HG03575 (cell line): ENCODE results near the gene MYO1A.
A peak's percentile ranks its signal among the peaks of the same experiment; 100 is the strongest.

Experiments used
- ATAC-seq: cut with Tn5 transposase; IDR thresholded peaks from one replicate; pipeline ENCODE4 v1.9.1; 2021; ENCODE audit not compliant: unreplicated experiment, insufficient number of reproducible peaks, low FRiP score; ENCODE audit errors: extremely low read depth

The MYO1A gene

DNA sequence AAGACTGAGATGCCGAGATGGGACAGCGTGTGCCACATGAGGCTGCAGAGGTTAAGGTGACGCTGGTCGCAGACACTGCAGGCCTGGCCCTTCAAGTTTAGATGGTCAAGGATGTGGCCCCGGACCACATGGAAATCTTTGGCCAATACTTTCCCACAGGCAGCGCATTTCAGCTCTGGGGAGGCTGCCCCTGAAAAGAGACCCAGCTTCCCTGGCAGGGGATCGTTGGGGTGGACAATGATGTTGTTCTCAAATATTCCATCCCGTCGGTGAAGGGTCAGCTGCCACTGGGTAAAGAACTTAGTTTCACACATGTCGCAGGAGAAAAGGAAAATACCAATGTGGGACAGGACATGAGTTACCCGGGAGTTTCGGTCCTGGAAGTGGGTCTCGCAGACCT is 46.5 kb downstream of the MYO1A start:
- no peak for ATAC-seq

DNA sequence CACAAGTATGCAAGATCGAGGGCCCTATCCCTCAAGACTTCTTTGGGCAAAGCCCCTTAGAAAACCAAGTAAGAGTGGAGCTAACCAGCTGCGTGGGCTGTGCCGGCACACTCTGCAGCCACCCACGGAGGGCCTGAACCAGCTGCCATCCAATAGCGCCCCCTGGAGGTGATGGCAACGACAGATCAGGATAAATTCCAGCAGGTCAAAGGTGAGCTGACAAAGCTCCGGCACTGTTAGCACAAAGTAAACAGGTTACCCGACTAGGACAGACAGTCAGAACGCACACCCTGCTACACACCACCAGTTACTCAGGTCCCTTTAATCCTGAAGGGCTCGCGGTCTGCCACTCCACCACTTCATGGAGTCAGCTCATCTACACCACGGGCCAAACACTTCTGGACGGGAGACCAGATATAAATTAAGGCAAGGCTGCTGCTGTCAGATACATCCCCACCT is 48.5 kb downstream of the MYO1A start:
- ATAC-seq: no peak

DNA sequence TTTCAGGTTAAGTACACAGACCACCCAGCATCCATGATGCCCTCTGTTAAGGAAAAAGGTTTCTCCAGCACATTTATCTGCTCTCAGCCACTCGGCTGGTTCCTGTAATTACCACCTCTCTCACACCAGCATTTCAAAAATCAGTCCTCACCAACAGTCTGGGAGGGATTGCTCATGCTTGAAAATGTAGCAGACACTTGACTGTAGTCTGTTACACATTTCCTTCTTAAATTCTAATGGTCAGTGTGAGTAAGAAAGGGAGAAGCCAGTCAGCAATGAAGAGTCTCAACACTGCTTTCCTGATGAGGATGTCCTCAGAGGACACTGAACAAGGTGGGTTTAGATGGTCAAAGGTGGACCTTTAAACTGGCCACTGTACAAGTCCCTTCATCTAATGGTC is 49.5 kb downstream of the MYO1A start:
- ATAC-seq: no peak

DNA sequence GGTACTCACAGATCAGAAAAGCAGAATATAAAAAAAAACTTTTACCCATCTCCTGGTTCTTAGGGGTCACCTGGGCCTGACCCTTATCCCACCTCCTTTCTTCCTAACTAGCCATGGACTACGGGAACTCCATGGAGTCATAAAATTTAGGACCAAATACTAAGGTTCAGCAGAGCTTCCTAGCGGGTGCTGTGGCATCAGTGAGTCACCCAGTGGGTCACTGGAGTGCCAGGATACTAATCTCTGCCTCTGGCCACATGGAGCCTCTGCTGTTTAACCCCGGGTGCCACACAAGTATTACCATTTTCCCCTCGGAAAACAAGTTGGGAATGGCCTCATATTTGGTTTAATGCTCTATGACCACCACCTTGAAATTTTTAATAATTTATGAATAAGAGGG is 50.5 kb downstream of the MYO1A start:
- ATAC-seq: no peak

DNA sequence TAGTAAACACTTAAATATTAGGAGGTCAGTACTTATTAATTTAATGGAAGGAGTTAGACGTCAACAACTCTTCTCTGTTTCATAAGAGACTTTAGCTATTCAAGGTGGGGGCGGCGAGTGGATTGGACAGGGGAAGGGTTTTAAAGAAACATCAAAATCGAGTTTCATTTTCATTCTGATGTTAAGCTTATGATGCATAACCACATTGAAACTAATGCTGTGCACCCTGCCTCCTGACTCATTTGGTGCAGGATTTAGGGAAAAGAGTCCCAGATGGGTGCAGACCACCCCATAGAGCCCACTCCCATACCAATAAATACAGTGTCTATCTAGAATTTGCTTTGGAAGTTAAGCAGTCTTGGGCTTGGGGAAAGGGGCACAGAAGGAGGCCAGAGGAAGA is 50.9 kb downstream of the MYO1A start:
- ATAC-seq: peak; percentile 58

DNA sequence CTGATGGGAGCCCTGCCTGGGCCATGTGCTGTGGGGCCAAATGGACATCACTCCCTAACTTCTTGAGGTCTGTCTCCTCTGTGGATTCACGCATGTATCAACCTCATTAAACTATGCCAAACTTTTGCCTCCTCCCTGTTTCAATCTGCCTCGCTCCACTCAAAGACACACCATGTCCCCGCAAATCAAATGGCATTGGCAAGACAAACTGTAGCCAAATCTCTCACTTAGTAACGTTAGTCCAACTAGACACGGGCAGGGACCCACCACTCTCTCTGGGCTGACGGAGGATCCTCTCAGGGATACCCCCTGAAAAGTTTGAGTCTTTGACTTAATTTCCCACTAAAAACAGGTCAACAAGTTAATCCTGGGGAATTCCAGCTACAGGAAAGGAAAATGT is 51.6 kb downstream of the MYO1A start:
- ATAC-seq: no peak

DNA sequence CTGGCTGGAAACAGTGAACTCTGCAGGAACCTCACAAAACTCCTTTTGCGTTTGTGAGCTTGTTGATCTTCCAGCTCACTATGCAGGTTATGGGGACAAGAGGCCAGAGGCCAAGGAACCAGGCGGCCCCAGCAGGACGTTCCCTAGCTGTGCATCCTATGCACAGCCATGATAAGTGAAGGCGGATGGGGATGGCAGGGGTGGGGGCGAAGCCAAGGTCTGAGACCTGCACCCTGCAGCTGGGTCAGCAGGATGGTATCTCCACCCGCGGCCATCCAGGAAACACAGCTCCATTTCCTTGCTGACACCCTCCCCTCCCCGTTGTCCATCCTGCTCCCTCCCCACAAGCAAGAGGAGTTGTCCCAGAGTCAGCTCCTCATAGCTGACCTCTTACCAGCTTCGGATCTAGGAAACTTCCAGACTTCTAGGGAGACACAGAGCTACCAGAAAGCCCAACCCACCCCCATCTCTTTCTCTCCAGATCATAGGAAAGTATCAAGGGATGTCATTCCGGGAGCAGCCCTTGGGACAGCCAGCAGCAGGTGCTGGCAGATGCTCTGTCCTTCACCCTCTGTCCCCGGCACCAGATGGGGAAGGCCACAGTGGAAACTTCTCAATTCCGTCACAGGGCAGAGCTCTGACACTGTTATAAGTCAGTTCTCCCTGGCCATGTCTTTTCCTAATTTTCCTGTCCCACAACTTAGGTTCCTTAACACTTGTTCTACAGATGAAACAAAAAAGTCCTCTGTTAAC is 53.0 kb downstream of the MYO1A start:
- ATAC-seq: no peak

DNA sequence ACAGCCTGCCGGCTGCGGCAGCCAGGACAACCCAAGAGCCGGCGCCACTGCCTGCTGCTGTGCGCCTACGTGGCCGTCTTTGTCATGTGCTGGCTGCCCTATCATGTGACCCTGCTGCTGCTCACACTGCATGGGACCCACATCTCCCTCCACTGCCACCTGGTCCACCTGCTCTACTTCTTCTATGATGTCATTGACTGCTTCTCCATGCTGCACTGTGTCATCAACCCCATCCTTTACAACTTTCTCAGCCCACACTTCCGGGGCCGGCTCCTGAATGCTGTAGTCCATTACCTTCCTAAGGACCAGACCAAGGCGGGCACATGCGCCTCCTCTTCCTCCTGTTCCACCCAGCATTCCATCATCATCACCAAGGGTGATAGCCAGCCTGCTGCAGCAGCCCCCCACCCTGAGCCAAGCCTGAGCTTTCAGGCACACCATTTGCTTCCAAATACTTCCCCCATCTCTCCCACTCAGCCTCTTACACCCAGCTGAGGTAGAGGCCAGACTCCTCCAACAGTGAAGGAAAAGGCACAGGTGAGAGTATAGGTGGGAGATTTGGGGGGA is 53.9 kb downstream of the MYO1A start:
- no peak for ATAC-seq

DNA sequence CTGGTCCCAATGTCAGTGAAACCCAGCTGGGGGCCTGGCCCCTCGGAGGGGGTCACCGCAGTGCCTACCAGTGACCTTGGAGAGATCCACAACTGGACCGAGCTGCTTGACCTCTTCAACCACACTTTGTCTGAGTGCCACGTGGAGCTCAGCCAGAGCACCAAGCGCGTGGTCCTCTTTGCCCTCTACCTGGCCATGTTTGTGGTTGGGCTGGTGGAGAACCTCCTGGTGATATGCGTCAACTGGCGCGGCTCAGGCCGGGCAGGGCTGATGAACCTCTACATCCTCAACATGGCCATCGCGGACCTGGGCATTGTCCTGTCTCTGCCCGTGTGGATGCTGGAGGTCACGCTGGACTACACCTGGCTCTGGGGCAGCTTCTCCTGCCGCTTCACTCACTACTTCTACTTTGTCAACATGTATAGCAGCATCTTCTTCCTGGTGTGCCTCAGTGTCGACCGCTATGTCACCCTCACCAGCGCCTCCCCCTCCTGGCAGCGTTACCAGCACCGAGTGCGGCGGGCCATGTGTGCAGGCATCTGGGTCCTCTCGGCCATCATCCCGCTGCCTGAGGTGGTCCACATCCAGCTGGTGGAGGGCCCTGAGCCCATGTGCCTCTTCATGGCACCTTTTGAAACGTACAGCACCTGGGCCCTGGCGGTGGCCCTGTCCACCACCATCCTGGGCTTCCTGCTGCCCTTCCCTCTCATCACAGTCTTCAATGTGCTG is 54.6 kb downstream of the MYO1A start:
- ATAC-seq: no peak

DNA sequence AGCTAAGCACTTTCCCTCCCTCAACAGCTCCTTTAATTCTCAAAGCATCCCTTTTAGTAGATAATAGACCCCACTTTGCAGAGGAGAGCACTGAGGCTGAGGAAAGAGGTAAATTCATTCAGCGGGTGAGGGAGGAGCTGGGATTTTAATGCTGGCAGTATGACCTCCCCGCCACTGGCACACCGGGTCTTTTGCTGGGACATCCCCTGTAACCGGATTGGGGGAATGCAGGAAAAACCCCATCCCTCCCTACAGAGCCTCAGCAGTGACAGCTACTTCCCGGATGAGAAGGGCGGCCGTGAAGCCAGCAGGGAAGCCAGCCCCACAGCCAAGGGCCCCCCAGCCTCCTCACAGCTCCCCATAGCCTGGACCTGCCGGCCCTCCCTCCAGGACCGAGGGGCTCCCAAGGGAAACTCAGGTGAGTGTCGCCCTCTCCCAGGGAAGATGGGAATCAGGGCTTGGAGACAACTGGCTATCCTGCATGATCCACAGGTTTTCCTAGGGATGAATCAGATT is 55.6 kb downstream of the MYO1A start:
- no peak for ATAC-seq

DNA sequence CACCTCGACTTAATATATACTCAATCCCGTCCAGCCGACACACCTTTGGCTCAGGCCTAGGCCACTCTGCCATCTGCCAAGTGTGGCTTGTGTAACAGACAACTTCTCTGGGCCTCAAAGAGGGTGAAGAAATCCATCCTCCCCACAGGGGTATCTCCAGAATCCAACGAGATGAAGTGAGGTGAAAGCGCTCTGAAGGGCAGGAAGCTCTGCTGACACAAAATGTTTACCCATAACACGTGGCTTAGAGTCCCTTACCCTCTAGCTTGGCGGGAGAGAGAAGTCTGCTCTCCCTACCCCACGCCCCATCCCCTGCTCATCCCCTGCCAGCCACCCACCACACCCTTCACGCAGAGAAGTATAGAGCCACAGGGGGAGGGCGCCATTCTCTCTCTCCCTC is 56.6 kb downstream of the MYO1A start:
- no peak for ATAC-seq

DNA sequence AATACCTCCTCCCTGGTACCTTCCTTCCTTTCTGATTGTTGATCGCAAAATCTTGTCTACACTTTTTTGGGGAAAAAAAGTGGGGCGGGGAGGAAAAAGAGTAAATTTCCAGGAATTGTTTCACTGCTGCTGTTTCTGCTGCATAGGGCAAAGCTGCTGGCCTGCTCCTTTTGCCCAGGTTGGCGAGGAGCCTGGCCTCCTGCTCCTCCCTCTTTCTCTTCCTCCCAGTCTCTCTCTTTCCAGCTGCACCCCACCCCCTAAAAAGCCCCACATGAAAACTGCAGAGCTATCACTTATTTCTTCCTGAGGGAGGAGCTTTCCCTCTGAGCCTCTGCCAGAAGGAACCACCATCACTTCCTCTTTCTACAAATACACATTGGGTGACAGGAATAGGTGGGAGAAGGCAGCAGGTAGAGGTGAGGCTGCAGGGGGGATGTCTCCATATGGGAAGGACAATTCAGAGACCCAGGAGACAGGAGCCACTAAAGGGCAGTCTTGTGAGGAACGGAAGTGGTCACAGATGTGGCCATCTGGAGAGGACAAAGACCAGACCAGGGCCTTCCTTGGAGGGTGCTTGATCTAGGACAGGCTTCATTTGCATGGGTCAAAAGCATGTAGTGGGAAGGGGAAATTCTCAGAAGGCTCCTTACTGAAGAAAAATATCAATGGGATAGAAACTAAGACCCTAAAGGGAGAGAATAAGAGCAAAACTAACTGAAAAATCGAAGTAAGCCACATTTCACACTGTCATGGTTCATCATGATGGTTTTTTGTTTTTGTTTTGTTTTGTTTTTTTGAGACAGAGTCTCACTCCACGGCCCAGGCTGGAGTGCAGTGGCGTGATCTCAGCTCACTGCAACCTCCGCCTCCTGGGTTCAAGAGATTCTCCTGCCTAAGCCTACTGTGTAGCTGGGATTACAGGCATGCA is 58.3 kb downstream of the MYO1A start:
- no peak for ATAC-seq

DNA sequence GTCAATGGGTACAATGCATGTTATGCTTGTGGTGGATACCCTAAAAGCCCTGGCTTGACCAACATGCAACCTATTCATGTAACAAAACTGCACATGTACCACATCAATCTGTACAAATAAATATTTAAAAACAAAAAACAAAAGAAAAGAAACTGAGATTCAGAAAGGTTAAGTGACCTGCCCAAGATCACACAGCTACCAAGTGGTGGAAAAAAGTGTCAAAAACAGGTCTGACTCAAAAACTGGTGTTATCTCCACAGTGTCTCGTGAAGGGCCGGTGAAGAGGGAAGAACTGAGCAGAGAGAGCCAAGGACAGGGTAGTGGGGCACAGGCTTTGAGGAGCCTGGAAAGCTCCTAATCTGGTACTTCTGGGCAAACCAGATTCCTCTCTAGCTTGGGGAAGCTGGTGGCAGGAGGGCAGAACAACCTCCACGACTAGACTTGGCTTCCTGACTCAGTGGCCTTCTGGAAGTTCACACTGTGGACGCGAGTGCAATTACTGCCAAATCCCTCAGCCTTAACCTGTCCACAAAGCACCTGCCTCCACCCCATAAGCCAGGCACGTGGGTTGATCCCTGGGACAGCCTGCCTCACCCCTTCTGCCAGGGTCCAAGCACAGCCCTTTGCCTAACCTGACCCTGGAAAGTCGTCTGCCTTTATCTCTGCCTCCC is 59.1 kb downstream of the MYO1A start:
- no peak for ATAC-seq

DNA sequence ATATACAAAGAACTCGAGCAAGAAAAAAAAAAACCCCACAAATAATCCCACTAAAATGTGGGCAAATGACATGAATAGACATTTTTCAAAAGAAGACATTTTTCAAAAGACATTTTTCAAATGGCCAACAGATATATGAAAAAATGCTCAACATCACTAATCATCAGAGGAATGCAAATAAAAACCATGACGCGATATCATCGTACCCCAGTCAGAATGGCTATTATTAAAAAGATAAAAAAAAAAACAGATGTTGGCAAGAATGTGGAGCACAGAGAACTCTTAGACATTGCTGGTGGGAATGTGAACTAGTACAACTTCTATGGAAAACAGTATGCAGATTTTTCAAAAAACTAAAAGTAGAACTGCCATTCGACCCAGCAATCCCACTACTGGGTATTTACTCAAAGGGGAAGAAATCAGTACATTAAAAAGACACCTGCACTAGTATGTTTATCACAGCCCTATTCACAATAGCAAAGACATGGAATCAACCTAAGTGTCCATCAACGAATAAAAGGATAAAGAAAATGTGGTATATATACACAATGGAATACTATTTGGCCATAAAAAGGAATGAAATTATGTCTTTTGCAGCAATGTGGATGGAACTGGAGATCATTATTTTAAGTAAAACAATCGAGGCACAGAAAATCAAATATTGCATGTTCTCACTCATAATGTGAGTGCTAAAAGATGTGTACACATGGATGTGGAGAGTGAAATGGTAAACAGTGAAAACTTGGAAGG is 59.9 kb downstream of the MYO1A start:
- no peak for ATAC-seq

DNA sequence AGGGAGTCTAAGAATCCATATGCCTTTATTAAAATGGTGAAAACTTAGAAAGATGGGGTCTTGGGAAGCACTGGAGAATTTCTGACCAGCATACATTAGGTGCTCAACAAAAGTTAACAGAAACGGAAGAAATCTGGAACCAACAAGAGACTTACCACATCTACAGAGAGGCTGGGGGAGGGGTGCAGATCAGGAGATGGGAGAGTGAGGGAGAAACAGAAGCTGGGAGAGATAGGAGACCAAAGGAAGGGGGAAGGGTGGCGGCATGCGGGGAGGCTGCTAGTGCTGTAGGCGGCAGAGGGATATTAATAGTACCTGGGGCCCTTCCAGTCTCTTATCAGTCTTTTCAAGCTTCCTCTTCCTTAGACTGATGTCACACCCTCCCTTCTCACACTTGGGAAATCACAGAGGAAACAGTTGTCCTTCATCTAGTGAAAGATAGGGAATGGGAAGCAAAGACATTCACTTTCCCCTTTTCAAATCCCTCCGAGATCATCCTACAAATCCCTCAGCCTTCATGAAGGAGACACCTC is 61.7 kb downstream of the MYO1A start:
- ATAC-seq: no peak

DNA sequence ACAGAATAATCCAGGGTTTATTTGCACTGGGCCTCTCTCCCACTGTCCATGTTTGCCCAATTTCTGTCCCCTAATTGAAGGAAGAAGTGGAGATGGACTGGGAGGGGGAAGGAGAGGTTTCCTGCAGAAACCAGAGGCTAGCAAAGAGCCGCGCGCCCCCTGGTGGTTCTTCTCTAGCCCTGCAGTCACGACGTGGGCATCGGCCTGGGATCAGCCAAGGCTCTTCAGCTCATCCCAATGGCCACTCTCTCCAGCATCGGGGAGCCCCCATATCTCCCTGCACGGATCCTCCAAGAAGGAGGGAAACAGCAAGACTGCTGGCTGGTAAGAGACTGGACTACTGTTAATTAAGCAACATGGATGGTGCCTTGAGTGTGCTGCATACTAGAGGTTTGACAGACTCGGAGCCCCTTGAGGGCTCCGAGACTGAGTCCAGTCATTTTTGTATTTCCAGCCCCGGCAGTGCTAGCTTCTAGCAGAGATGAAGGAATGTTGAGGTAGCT is 62.3 kb downstream of the MYO1A start:
- no peak for ATAC-seq

DNA sequence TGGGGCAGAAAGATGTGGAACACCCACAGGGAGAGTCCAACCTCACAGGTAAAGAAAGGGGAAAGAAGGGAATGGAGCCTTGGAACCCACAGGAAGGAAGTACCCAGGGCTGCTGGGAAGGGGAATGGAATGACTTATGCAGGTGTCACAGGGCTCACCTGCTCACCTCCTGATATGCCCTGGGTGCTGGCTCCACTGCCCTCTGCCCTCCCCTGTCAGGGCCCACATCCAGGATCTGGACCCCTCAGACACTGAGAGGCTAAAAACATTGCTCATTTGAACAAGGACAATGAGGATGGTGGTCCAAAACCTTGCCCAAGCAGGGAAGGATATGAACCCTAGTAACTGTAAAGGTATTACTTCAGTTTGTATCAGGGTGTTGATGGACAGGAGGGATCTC is 62.9 kb downstream of the MYO1A start:
- no peak for ATAC-seq
